ENCODE data around the gene RPS4Y2. TPM values are rescaled to one million over a fixed set of nuclear protein-coding genes. Genes with fewer than 3 reads are reported as not detected.

Gene RPS4Y2
- total RNA-seq, 1 donor from 2014 or later: not detected

Other genes starting within 250 kb of the RPS4Y2 start
- gene EIF1AY, start 180.3 kb upstream of the RPS4Y2 start, total RNA-seq: 15.9 TPM in 1 of 2 replicates, not detected in the other